ENCODE measurements around the gene CRYGD.
"Not testable (repeated sequence)": the region's sequence is repeated elsewhere in the genome, so short reads cannot be mapped to it uniquely, and the experiment has no call there.

The CRYGD gene

GRCh38 chr2:208124013-208124715, at the start of gene CRYGD:
Gene CRYGD, minus strand, starts transcription at chr2:208124524. Its CDS starts 51 bp downstream, at chr2:208124473.
- peak; percentile 32 for DNase-seq

GRCh38 chr2:208172125-208172524, 47.8 kb upstream of the CRYGD start:
- DNase-seq: no peak

- no peak for DNase-seq
These were observed 40.8 kb upstream of the CRYGD start for GRCh38 chr2:208164951-208165755.

GRCh38 chr2:208163489-208163888, 39.2 kb upstream of the CRYGD start, which contains the start of gene CRYGA:
Gene CRYGA, minus strand, starts transcription at chr2:208163589. Its CDS starts 33 bp downstream, at chr2:208163556.
- no peak for DNase-seq

DNA sequence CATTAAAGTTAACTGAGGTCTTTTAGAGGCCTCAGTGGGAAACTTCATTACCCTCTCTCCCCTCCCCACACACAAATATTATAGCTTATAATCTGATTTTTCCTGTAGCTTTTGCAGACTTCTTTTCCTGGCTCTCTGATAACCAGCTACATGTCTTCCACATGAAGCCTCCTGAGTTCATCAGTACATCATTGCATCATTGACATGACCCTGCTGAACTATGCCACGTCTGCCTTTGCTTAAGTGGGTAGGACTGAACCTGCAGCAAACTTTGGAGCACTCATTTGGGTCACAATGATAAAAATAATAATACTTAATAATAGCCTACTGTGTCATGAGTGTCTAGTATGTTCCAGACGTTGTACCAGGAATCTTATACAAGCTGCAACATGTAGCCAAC, 32.1 kb upstream of the CRYGD start:
- no peak for DNase-seq

GRCh38 chr2:208153156-208153555, 28.8 kb upstream of the CRYGD start:
- no peak for DNase-seq

GRCh38 chr2:208150956-208151355, 26.6 kb upstream of the CRYGD start:
- no peak for DNase-seq

GRCh38 chr2:208150094-208150493, 25.8 kb upstream of the CRYGD start:
- no peak for DNase-seq

- no peak for DNase-seq
These were observed 24.5 kb upstream of the CRYGD start for GRCh38 chr2:208148803-208149202.

DNA sequence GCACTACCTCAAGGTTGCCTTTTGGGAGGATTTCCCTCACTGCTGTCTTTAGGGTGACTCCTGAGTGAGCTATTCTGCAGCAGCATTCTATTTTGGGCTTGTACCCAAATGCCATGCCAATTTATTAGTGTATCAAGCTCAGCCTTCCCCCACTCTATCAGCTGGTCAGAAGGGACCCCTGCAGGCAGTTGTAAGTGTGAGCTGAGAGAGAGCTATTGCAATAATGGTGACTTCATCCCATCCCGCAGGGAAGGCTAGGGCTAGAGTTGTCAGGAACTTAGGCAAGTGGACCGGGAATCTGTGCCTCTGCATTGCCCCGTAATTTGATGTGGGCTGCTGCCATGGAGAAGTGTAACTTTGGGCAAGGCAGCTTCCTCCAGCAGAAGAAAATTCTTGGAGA, 23.4 kb upstream of the CRYGD start:
- DNase-seq: no peak

GRCh38 chr2:208147008-208147407, 22.7 kb upstream of the CRYGD start:
- DNase-seq: no peak

DNA sequence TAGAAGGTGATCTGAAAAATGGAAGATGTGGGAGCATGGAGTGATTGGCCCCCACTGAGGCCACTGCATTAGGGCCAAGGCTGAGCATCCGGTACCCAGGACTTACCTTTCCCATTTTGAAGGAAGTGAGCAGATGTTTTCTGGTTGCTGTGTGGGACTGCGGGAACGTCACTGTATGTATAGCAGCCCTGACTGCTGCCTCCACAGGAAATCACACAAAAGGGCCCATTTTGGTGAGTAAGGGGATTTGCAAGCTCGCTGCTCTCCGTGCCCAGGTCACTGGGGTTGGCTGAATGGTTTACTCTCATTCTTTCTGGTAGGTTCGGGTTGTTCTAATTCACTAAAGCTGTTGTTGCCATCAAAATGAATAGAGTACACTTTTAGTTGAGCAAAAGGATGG, 21.7 kb upstream of the CRYGD start, which contains the start of gene CRYGB:
Gene CRYGB (minus strand): TSS at position 153 of the 400 bp plus-strand sequence. CDS start 38 bp downstream, at position 115.
- no peak for DNase-seq

GRCh38 chr2:208142925-208143799, 18.8 kb upstream of the CRYGD start:
- no peak for DNase-seq

DNA sequence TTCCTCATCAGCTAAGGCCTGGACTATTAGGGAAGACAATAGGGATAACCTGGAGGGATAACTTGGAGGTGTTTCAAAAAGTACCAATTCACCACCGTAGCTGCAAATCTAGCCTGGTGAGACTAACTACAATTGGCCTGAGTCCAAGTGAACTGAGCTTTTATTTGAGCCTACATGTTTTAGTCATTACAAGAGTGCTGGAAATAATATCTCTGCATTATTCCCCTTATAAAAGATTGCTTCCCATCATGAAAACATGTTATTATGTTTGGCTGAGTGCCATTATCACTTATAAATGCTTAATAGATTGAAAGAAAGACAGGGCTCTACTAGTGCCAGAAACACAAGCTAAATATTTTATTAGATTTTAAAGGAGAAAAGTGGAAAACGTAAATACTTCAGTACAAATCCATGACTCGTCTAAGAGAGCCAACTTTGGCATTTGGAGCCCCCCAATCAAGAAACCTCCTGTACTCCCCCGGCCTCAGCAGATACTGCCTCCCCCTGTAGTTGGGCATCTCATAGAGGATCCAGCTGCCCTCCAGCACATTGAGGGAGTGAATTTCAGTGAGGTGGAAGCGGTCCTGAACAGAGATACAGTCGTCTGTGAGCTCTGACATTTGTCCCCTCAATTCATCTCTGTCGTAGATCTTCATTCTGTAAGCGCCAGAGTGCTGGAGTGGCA, 18.1 kb upstream of the CRYGD start:
- DNase-seq: no peak

GRCh38 chr2:208139447-208139846, 15.1 kb upstream of the CRYGD start:
- DNase-seq: no peak

DNA sequence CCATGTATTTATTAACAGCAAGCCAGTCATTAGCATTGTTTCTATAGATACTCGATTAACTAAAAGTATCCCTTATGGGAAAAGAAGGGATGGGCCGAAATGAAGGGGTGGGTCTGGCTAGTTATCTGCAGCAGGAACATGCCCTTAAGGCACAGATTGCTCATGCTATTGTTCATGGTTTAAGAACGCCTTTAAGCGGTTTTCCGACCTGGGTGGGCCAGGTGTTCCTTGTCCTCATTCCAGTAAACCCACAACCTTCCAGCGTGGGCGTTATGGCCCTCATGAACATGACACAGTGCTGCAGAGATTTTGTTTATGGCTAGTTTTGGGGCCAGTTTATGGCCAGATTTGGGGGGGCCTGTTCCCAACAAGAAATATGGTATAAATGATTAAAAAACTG, 14.0 kb upstream of the CRYGD start:
- DNase-seq: not testable (repeated sequence)

- DNase-seq: no peak
These were observed 12.4 kb upstream of the CRYGD start for GRCh38 chr2:208136716-208137094.

GRCh38 chr2:208135794-208136715, 11.7 kb upstream of the CRYGD start:
- DNase-seq: no peak

- no peak for DNase-seq
These were observed 10.7 kb upstream of the CRYGD start for GRCh38 chr2:208134928-208135586.

DNA sequence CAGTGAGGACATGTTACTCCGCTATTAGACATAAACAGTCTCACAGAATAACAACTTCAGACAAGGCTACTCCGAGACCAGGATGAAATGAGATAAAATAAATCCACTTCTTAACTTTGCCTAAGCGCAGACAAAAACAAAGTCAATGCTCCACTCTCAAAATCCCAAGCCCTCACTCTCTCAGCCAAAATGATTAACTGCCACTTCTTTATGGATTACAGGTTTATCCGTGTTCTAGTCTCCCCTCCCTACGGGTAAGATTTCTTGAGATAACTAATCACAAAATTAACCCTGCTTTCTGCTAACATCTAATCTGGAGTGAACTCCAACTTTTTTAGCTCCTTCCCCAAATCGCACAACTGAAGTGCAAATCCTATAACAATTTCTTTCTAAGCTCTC, 6.4 kb upstream of the CRYGD start:
- no peak for DNase-seq

Data from right hindlimb (tissue), 1 donor.